ENCODE measurements around the gene PDGFA.

Gene PDGFA

GRCh38 chr7:515628-516027 is 4.0 kb downstream of the PDGFA start:
- DNase-seq, result no peak

- DNase-seq, result no peak
These were observed 4.7 kb downstream of the PDGFA start for GRCh38 chr7:514651-515598.

- no peak for DNase-seq
These were observed 5.4 kb downstream of the PDGFA start for GRCh38 chr7:514242-514641.

- no peak for DNase-seq
These were observed 6.0 kb downstream of the PDGFA start for GRCh38 chr7:513521-514166.

GRCh38 chr7:512541-513311 is 6.9 kb downstream of the PDGFA start:
- DNase-seq, result no peak

GRCh38 chr7:512146-512510 is 7.5 kb downstream of the PDGFA start:
- DNase-seq, result no peak

- DNase-seq, result no peak
These were observed 8.0 kb downstream of the PDGFA start for GRCh38 chr7:511476-512145.

GRCh38 chr7:510782-511281 is 8.8 kb downstream of the PDGFA start:
- DNase-seq, result no peak

- DNase-seq, result no peak
These were observed 9.5 kb downstream of the PDGFA start for GRCh38 chr7:510131-510481.

- DNase-seq, result no peak
These were observed 10.1 kb downstream of the PDGFA start for GRCh38 chr7:509426-510130.

- DNase-seq, result no peak
These were observed 11.0 kb downstream of the PDGFA start for GRCh38 chr7:508461-509170.

- no peak for DNase-seq
These were observed 11.9 kb downstream of the PDGFA start for GRCh38 chr7:507623-508300.

GRCh38 chr7:506921-507622 is 12.6 kb downstream of the PDGFA start:
- DNase-seq, result no peak

- no peak for DNase-seq
These were observed 13.2 kb downstream of the PDGFA start for GRCh38 chr7:506391-506831.

- DNase-seq, result no peak
These were observed 14.5 kb downstream of the PDGFA start for GRCh38 chr7:505171-505570.

GRCh38 chr7:504221-505111 is 15.2 kb downstream of the PDGFA start:
- no peak for DNase-seq

GRCh38 chr7:503575-504111 is 16.0 kb downstream of the PDGFA start:
- no peak for DNase-seq

- DNase-seq, result no peak
These were observed 17.4 kb downstream of the PDGFA start for GRCh38 chr7:502296-502695.

- DNase-seq, result no peak
These were observed 18.1 kb downstream of the PDGFA start for GRCh38 chr7:501526-501925.

Data from stimulated activated CD4-positive, alpha-beta T cell treated with anti-CD3 and anti-CD28 coated beads, Interleukin-4, amount 100 ng/mL, for 4 hours (primary cell).